Measurements from ENCODE around the gene BLVRA. TPM values are rescaled to one million over a fixed set of nuclear protein-coding genes. Genes with fewer than 3 reads are reported as not detected.

Gene BLVRA
- polyA plus RNA-seq, 1 donor (not counting 4 experiments of a cell fraction or from before 2014, with no cell fraction given) = 49.6 TPM

GRCh38 chr7:43737467-43738127 lies 20.9 kb upstream of the BLVRA start:
- FAIRE-seq = no peak
- no peak for DNase-seq (ENCODE audit: low read depth, low spot score)
- no peaks in the 10 kb centered on the region for H3K9me1 ChIP-seq (ENCODE audit: control insufficient read depth, extremely low read depth, insufficient read depth, low read length)
- H2AFZ ChIP-seq (ENCODE audit: control insufficient read depth, low read length) = no peak overlapping the region
- no peaks in the 10 kb centered on the region for H3K9me3 ChIP-seq (ENCODE audit: control insufficient read depth, low read depth, low read length)
- H3K27me3 ChIP-seq (ENCODE audit: control insufficient read depth, extremely low read depth, insufficient read depth, low read length) = no peaks in the 10 kb centered on the region
- H3K36me3 ChIP-seq (ENCODE audit: control insufficient read depth in 2 of 2, extremely low read depth in 1 of 2, insufficient read depth in 2 of 2, low read length in 2 of 2) = no peaks in the 10 kb centered on the region
- H4K20me1 ChIP-seq (ENCODE audit: control insufficient read depth, extremely low read depth, insufficient read depth, low read length) = no peaks in the 10 kb centered on the region
- H3K9ac ChIP-seq (ENCODE audit: control insufficient read depth, extremely low read depth, insufficient read depth, low read length) = no peak overlapping the region
- no peak overlapping the region for H3K4me2 ChIP-seq (ENCODE audit: control insufficient read depth, extremely low read depth, insufficient read depth, low read depth, low read length)
- H3K27ac ChIP-seq (ENCODE audit: control insufficient read depth, insufficient read depth, low read length) = no peak overlapping the region
- no peaks in the 10 kb centered on the region for H3K4me1 ChIP-seq (ENCODE audit: control insufficient read depth, extremely low read depth, insufficient read depth, low read length)
- dilution Hi-C loops (cut with MboI; ENCODE audit: extremely low pct_ligation_motif_present, low sequenced_read_pairs) = no loop called here
- H3K4me3 ChIP-seq (ENCODE audit: control insufficient read depth in 2 of 3, extremely low read depth in 1 of 3, insufficient read depth in 2 of 3, low read depth in 1 of 3, low read length in 3 of 3) = no peak overlapping the region
- TF ChIP-seq, protein P1, sequence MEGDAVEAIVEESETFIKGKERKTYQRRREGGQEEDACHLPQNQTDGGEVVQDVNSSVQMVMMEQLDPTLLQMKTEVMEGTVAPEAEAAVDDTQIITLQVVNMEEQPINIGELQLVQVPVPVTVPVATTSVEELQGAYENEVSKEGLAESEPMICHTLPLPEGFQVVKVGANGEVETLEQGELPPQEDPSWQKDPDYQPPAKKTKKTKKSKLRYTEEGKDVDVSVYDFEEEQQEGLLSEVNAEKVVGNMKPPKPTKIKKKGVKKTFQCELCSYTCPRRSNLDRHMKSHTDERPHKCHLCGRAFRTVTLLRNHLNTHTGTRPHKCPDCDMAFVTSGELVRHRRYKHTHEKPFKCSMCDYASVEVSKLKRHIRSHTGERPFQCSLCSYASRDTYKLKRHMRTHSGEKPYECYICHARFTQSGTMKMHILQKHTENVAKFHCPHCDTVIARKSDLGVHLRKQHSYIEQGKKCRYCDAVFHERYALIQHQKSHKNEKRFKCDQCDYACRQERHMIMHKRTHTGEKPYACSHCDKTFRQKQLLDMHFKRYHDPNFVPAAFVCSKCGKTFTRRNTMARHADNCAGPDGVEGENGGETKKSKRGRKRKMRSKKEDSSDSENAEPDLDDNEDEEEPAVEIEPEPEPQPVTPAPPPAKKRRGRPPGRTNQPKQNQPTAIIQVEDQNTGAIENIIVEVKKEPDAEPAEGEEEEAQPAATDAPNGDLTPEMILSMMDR (optimal IDR thresholded peaks at IDR 0.05 in 1 of 3, IDR thresholded peaks at IDR 0.05 in 1 of 3, conservative IDR thresholded peaks at IDR 0.05 in 1 of 3; ENCODE audit: extremely low read depth in 1 of 3, insufficient read depth in 2 of 3, low read length in 3 of 3) = no peak
- no peaks in the 10 kb centered on the region for H3K79me2 ChIP-seq (ENCODE audit: control insufficient read depth, insufficient read depth, low read length)

DNA sequence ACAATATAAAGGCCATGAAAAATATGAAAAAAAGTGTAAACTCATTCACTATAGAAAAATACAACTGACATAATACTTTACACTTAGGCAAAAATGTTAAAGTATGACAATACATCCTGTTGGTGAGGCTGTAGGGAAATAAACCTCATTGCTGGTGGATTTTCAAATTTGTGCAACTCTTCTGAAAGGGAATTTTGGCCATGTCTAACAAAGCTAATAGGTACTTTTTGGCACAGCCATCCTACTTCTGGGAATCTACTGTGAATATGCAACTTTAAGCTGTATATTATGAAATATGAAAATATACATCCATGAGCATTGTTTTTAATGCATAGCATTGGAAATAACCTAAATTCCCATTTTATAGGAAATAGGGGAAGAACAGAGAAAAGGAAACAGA lies 15.8 kb upstream of the BLVRA start:
- Histone ChIP-seq H4K20me1 (ENCODE audit: control insufficient read depth, extremely low read depth, insufficient read depth, low read length) (no peaks in the 10 kb centered on the region), H3K4me1 (ENCODE audit: control insufficient read depth, extremely low read depth, insufficient read depth, low read length) (no peaks in the 10 kb centered on the region), H3K79me2 (ENCODE audit: control insufficient read depth, insufficient read depth, low read length) (no peaks in the 10 kb centered on the region), H3K9me3 (ENCODE audit: control insufficient read depth, low read depth, low read length) (no peaks in the 10 kb centered on the region), H2AFZ (ENCODE audit: control insufficient read depth, low read length) (no peak overlapping the region), H3K4me2 (ENCODE audit: control insufficient read depth, extremely low read depth, insufficient read depth, low read depth, low read length) (no peak overlapping the region), H3K9ac (ENCODE audit: control insufficient read depth, extremely low read depth, insufficient read depth, low read length) (no peak overlapping the region), H3K27me3 (ENCODE audit: control insufficient read depth, extremely low read depth, insufficient read depth, low read length) (no peaks in the 10 kb centered on the region), H3K9me1 (ENCODE audit: control insufficient read depth, extremely low read depth, insufficient read depth, low read length) (no peaks in the 10 kb centered on the region), H3K36me3 (ENCODE audit: control insufficient read depth in 2 of 2, extremely low read depth in 1 of 2, insufficient read depth in 2 of 2, low read length in 2 of 2) (no peaks in the 10 kb centered on the region), H3K27ac (ENCODE audit: control insufficient read depth, insufficient read depth, low read length) (no peak overlapping the region), H3K4me3 (ENCODE audit: control insufficient read depth in 2 of 3, extremely low read depth in 1 of 3, insufficient read depth in 2 of 3, low read depth in 1 of 3, low read length in 3 of 3) (no peak overlapping the region)
- DNase-seq (ENCODE audit: low read depth, low spot score) (no peak), FAIRE-seq (no peak)
- dilution Hi-C loops (cut with MboI; ENCODE audit: extremely low pct_ligation_motif_present, low sequenced_read_pairs) = no loop called here
- no peak for TF ChIP-seq EZH2 (IDR thresholded peaks at IDR 0.05; ENCODE audit: low read length)
- TF ChIP-seq, protein P1 (optimal IDR thresholded peaks at IDR 0.05 in 1 of 3, IDR thresholded peaks at IDR 0.05 in 1 of 3, conservative IDR thresholded peaks at IDR 0.05 in 1 of 3; ENCODE audit: extremely low read depth in 1 of 3, insufficient read depth in 2 of 3, low read length in 3 of 3) = no peak
